ENCODE data around the gene SNX33. TPM values are rescaled to one million over a fixed set of nuclear protein-coding genes. Genes with fewer than 3 reads are reported as not detected.

Gene SNX33
- total and polyA plus RNA-seq, 2 donors (not counting 1 experiment from before 2014, with no cell fraction given), result 0.22 to 0.59 TPM

- peak within 1 kb of the TSS; percentile 91 to 97 for H3K27ac ChIP-seq (ENCODE audit: low read length in 2 of 2)
- peak within 1 kb of the TSS; percentile 97 for H2AFZ ChIP-seq (ENCODE audit: insufficient read depth, low read depth, low read length, poor library complexity, severe bottlenecking)
- ChIA-PET POLR2A (interaction anchor here (0.6 to 2.5 kb wide), 6 partner anchors 14 to 437 kb away, joined by 4 to 38 read pairs (median 6); partner anchors contain the start of genes IMP3, NEIL1, PTPN9 and SIN3A), CTCF (interaction anchor here (0.7 to 2.4 kb wide), 10 partner anchors 9 to 688 kb away, joined by 3 to 16 read pairs (median 4); partner anchors contain the start of genes COX5A, IMP3, MAN2C1 and PTPN9)
- H3K9ac ChIP-seq (ENCODE audit: low read length), result peak within 1 kb of the TSS; percentile 87
- DNase-seq, result peak; percentile 96
- no peaks in the 10 kb centered on the region for H4K20me1 ChIP-seq (ENCODE audit: control insufficient read depth, insufficient read depth, low read length, poor library complexity, severe bottlenecking)
- H3K9me3 ChIP-seq (ENCODE audit: control extremely low read depth in 1 of 3, control insufficient read depth in 2 of 3, insufficient read depth in 1 of 3, low read length in 2 of 3), result no peaks in the 10 kb centered on the region
- no peaks in the 10 kb centered on the region for H3K27me3 ChIP-seq (replicated peaks in 1 of 4; ENCODE audit: control extremely low read depth in 1 of 4, control insufficient read depth in 3 of 4, insufficient read depth in 4 of 4, low read length in 3 of 4)
- peaks cover 0 to 1% of the 10 kb centered on the region in 2 experiments for H3K36me3 ChIP-seq (replicated peaks in 1 of 2; ENCODE audit: control extremely low read depth in 1 of 2, control insufficient read depth in 1 of 2, extremely low read depth in 1 of 2, insufficient read depth in 2 of 2, low read length in 1 of 2)
- Mint-ChIP-seq H3K27ac (peak within 1 kb of the TSS; percentile 95), H3K9me3 (ENCODE audit: insufficient read depth) (no peaks in the 10 kb centered on the region), H3K4me3 (peak within 1 kb of the TSS; percentile 91), H3K27me3 (no peaks in the 10 kb centered on the region), H3K4me1 (peaks cover 13% of the 10 kb centered on the region)
- no peak for TF ChIP-seq CTCF (IDR thresholded peaks at IDR 0.05)
- TF ChIP-seq EZH2 (IDR thresholded peaks at IDR 0.05; ENCODE audit: borderline replicate concordance, insufficient read depth, low read depth, low read length, poor library complexity, severe bottlenecking), result no peak
- ATAC-seq (ENCODE audit: low read depth), result peak; percentile 91
- H3K79me2 ChIP-seq (ENCODE audit: control insufficient read depth, insufficient read depth, low read length), result no peaks in the 10 kb centered on the region
- H3K4me1 ChIP-seq (ENCODE audit: control insufficient read depth in 2 of 2, insufficient read depth in 2 of 2, low read length in 2 of 2), result peaks cover 7 to 12% of the 10 kb centered on the region in 2 donors
- intact Hi-C loops (cut with micrococcal nuclease), result loop anchor here (1.0 to 5.0 kb wide), 5 partner anchors 15 to 688 kb away; partner anchors contain the start of genes COX5A, IMP3, MAN2C1 and PTPN9
- H3K4me2 ChIP-seq (replicated peaks; ENCODE audit: low read depth, low read length, poor library complexity, severe bottlenecking), result peak within 1 kb of the TSS; percentile 89
- peak within 1 kb of the TSS; percentile 72 to 97 (median 93) for H3K4me3 ChIP-seq (ENCODE audit: control extremely low read depth in 1 of 5, extremely low read depth in 1 of 5, insufficient read depth in 1 of 5, low read depth in 2 of 5, low read length in 4 of 5)
- 0% methylated on average over 43 of the region's 47 CpGs for WGBS (ENCODE audit: insufficient coverage)
These were observed 22.0 kb upstream of the SNX33 start, which contains the start of gene SNUPN for GRCh38 chr15:75625542-75626347. TSS of gene SNUPN (minus strand) at chr15:75625725. CDS start at chr15:75621051, 4,674 bp downstream.

- ChIA-PET CTCF (no interaction called here), POLR2A (no interaction called here)
- H3K9me3 ChIP-seq (ENCODE audit: control extremely low read depth in 1 of 3, control insufficient read depth in 2 of 3, insufficient read depth in 1 of 3, low read length in 2 of 3), result no peaks in the 10 kb centered on the region
- peaks cover 13% of the 10 kb centered on the region for H3K79me2 ChIP-seq (ENCODE audit: control insufficient read depth, insufficient read depth, low read length)
- no peak overlapping the region for H3K9ac ChIP-seq (ENCODE audit: low read length)
- no peak overlapping the region for H3K4me2 ChIP-seq (replicated peaks; ENCODE audit: low read depth, low read length, poor library complexity, severe bottlenecking)
- peaks cover 0 to under 1% of the 10 kb centered on the region in 2 donors for H3K4me1 ChIP-seq (ENCODE audit: control insufficient read depth in 2 of 2, insufficient read depth in 2 of 2, low read length in 2 of 2)
- Mint-ChIP-seq H3K27ac (no peak overlapping the region), H3K9me3 (ENCODE audit: insufficient read depth) (no peaks in the 10 kb centered on the region), H3K27me3 (no peaks in the 10 kb centered on the region), H3K4me3 (no peak overlapping the region), H3K4me1 (peaks cover 4% of the 10 kb centered on the region)
- no peaks in the 10 kb centered on the region for H3K27me3 ChIP-seq (replicated peaks in 1 of 4; ENCODE audit: control extremely low read depth in 1 of 4, control insufficient read depth in 3 of 4, insufficient read depth in 4 of 4, low read length in 3 of 4)
- H3K27ac ChIP-seq (ENCODE audit: low read length in 2 of 2), result no peak overlapping the region
- intact Hi-C loops (cut with micrococcal nuclease), result loop anchor here (10.0 kb wide), 1 partner anchor 1637 kb away; the partner anchor contains the start of genes PML and STOML1
- peaks cover 2% of the 10 kb centered on the region for H4K20me1 ChIP-seq (ENCODE audit: control insufficient read depth, insufficient read depth, low read length, poor library complexity, severe bottlenecking)
- ATAC-seq (ENCODE audit: low read depth) (no peak), DNase-seq (no peak)
- H2AFZ ChIP-seq (ENCODE audit: insufficient read depth, low read depth, low read length, poor library complexity, severe bottlenecking), result no peak overlapping the region
- H3K36me3 ChIP-seq (replicated peaks in 1 of 2; ENCODE audit: control extremely low read depth in 1 of 2, control insufficient read depth in 1 of 2, extremely low read depth in 1 of 2, insufficient read depth in 2 of 2, low read length in 1 of 2), result peaks cover 0 to 1% of the 10 kb centered on the region in 2 experiments
- H3K4me3 ChIP-seq (ENCODE audit: control extremely low read depth in 1 of 5, extremely low read depth in 1 of 5, insufficient read depth in 1 of 5, low read depth in 2 of 5, low read length in 4 of 5), result no peak overlapping the region
- TF ChIP-seq CTCF (IDR thresholded peaks at IDR 0.05) (no peak), EZH2 (IDR thresholded peaks at IDR 0.05; ENCODE audit: borderline replicate concordance, insufficient read depth, low read depth, low read length, poor library complexity, severe bottlenecking) (no peak)
These were observed 15.8 kb upstream of the SNX33 start for GRCh38 chr15:75631935-75632334.
